ENCODE measurements around the gene CST7.

The CST7 gene

DNA sequence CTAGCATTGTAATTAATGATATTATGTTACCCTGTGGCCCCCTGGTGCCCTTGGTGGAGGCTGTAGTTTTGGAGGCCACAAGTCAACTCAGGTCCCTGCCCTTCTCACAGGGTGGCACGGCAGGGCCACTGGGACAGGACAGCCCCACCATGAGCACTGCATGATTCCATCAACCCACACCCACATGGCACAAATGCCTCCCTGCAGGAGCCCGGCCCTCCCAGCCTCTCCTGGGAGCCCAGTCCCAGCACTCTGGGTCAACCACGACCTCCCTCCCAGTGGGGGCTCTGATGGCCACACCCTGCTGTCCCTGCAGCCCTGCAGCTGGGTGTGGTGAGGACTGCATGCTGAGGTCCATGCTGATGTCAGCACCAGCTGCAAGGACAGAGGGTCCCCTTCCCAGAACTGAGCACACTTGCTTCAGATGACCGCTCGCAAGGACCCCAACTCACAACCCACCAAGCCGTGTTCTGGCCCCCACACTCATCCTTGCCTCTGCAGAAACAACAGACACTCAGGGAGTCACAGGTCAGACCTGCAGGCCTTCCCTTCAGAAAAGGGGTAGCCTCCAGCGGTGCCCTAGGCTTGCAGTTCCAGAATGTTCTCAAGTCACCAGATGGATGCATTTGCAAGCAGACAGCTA lies 15.7 kb upstream of the CST7 start:
- Histone ChIP-seq H3K9ac (ENCODE audit: low read depth, low read length) (no peak overlapping the region), H3K9me3 (ENCODE audit: control insufficient read depth, insufficient read depth, low read length) (no peaks in the 10 kb centered on the region), H3K4me1 (ENCODE audit: control insufficient read depth, insufficient read depth, low read length) (no peaks in the 10 kb centered on the region), H3K36me3 (ENCODE audit: control insufficient read depth, insufficient read depth, low read length) (no peaks in the 10 kb centered on the region), H3K4me3 (ENCODE audit: low read depth, low read length) (no peak overlapping the region), H3K27me3 (ENCODE audit: control insufficient read depth, insufficient read depth, low read length) (no peaks in the 10 kb centered on the region)

DNA sequence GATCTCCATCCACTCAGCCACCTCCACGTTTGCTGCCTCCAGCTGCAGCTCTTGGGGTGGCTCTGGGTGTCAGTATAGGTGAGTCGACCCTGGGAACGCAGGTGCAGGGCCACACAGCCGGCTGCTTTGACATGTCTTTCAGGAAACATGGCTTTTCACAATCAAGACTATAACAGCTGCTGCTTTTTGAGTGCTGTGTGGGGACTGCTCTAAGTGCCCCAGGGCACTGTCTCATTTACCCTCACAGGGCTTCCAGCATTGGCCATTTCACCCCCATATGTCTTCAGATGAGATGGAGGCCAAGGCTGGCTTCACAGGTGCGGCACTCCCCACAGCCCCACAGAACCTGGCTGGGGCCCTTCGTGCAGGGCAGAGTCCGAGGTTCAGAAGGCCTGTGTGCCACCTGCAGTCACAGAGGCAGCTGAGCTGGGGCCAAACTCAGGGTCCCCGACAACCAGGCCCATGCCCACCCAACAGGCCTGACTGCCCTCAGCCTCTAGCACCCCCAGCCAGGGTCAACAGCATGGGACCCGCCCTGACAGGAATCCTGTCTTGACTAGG lies 14.9 kb upstream of the CST7 start:
- no peaks in the 10 kb centered on the region for H3K36me3 ChIP-seq (ENCODE audit: control insufficient read depth, insufficient read depth, low read length)
- H3K9ac ChIP-seq (ENCODE audit: low read depth, low read length) = no peak overlapping the region
- no peak overlapping the region for H3K4me3 ChIP-seq (ENCODE audit: low read depth, low read length)
- no peaks in the 10 kb centered on the region for H3K9me3 ChIP-seq (ENCODE audit: control insufficient read depth, insufficient read depth, low read length)
- no peaks in the 10 kb centered on the region for H3K4me1 ChIP-seq (ENCODE audit: control insufficient read depth, insufficient read depth, low read length)
- no peaks in the 10 kb centered on the region for H3K27me3 ChIP-seq (ENCODE audit: control insufficient read depth, insufficient read depth, low read length)

DNA sequence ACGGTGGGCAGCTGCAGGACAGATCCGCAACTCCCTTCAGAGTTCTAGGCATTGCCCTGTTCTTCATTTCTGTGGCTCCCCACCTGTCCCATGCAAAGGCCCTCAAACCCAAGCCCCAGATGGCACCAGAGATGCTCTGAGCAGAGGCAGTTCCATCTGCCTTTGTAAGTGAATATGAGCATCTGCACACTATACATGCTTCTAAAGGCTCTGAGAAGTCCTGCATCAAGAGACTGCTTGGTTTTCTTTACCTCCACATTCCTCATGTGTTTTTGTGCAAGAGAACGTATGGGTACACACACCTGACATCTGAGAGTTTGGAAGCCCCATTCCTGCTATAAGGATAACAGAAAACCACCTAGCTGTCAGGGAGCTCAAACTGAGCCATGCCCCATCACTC lies 14.4 kb upstream of the CST7 start:
- Histone ChIP-seq H3K9ac (ENCODE audit: low read depth, low read length) (no peak overlapping the region), H3K4me3 (ENCODE audit: low read depth, low read length) (no peak overlapping the region), H3K36me3 (ENCODE audit: control insufficient read depth, insufficient read depth, low read length) (no peaks in the 10 kb centered on the region), H3K4me1 (ENCODE audit: control insufficient read depth, insufficient read depth, low read length) (no peaks in the 10 kb centered on the region), H3K9me3 (ENCODE audit: control insufficient read depth, insufficient read depth, low read length) (no peaks in the 10 kb centered on the region), H3K27me3 (ENCODE audit: control insufficient read depth, insufficient read depth, low read length) (no peaks in the 10 kb centered on the region)

- no peaks in the 10 kb centered on the region for H3K9me3 ChIP-seq (ENCODE audit: control insufficient read depth, insufficient read depth, low read length)
- no peaks in the 10 kb centered on the region for H3K27me3 ChIP-seq (ENCODE audit: control insufficient read depth, insufficient read depth, low read length)
- no peaks in the 10 kb centered on the region for H3K36me3 ChIP-seq (ENCODE audit: control insufficient read depth, insufficient read depth, low read length)
- H3K9ac ChIP-seq (ENCODE audit: low read depth, low read length) = no peak overlapping the region
- H3K4me3 ChIP-seq (ENCODE audit: low read depth, low read length) = no peak overlapping the region
- H3K4me1 ChIP-seq (ENCODE audit: control insufficient read depth, insufficient read depth, low read length) = no peaks in the 10 kb centered on the region
Observed at GRCh38 chr20:24935140-24935539, 13.9 kb upstream of the CST7 start.

- Histone ChIP-seq H3K36me3 (ENCODE audit: control insufficient read depth, insufficient read depth, low read length) (no peaks in the 10 kb centered on the region), H3K4me1 (ENCODE audit: control insufficient read depth, insufficient read depth, low read length) (no peaks in the 10 kb centered on the region)
Observed at GRCh38 chr20:24935766-24936525, 13.1 kb upstream of the CST7 start.

GRCh38 chr20:24936526-24937407 lies 12.3 kb upstream of the CST7 start:
- Histone ChIP-seq H3K9me3 (ENCODE audit: control insufficient read depth, insufficient read depth, low read length) (no peaks in the 10 kb centered on the region), H3K27me3 (ENCODE audit: control insufficient read depth, insufficient read depth, low read length) (no peaks in the 10 kb centered on the region), H3K4me3 (ENCODE audit: low read depth, low read length) (no peak overlapping the region), H3K36me3 (ENCODE audit: control insufficient read depth, insufficient read depth, low read length) (no peaks in the 10 kb centered on the region), H3K4me1 (ENCODE audit: control insufficient read depth, insufficient read depth, low read length) (no peaks in the 10 kb centered on the region), H3K9ac (ENCODE audit: low read depth, low read length) (no peak overlapping the region)

More at GRCh38 chr20:24935766-24936525, 13.1 kb upstream of the CST7 start:
- Histone ChIP-seq H3K27me3 (ENCODE audit: control insufficient read depth, insufficient read depth, low read length) (no peaks in the 10 kb centered on the region), H3K9me3 (ENCODE audit: control insufficient read depth, insufficient read depth, low read length) (no peaks in the 10 kb centered on the region), H3K4me3 (ENCODE audit: low read depth, low read length) (no peak overlapping the region), H3K9ac (ENCODE audit: low read depth, low read length) (no peak overlapping the region)

GRCh38 chr20:24937579-24937978 lies 11.5 kb upstream of the CST7 start:
- Histone ChIP-seq H3K4me3 (ENCODE audit: low read depth, low read length) (no peak overlapping the region), H3K4me1 (ENCODE audit: control insufficient read depth, insufficient read depth, low read length) (no peaks in the 10 kb centered on the region), H3K9ac (ENCODE audit: low read depth, low read length) (no peak overlapping the region), H3K27me3 (ENCODE audit: control insufficient read depth, insufficient read depth, low read length) (no peaks in the 10 kb centered on the region), H3K36me3 (ENCODE audit: control insufficient read depth, insufficient read depth, low read length) (no peaks in the 10 kb centered on the region), H3K9me3 (ENCODE audit: control insufficient read depth, insufficient read depth, low read length) (no peaks in the 10 kb centered on the region)

DNA sequence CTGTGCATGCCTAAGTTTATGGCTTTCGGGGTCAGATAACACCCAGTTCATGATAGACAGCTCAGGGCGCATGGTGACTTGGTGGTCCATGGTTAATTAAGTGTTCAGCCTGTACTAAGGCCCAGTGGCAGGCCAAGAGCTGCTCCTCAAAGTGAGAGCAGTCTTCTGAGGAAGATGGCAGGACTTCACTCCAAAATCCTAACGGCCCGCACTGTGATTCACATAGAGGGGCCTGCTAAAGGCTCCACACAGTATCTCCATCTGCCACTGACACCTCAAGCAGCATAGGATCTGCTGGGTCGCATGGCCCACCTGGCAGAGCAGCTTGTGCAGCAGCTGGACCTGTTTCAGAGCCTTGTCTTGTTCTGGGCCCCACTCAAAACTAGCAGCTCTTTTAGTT lies 10.6 kb upstream of the CST7 start:
- no peak overlapping the region for H3K9ac ChIP-seq (ENCODE audit: low read depth, low read length)
- no peaks in the 10 kb centered on the region for H3K4me1 ChIP-seq (ENCODE audit: control insufficient read depth, insufficient read depth, low read length)
- H3K9me3 ChIP-seq (ENCODE audit: control insufficient read depth, insufficient read depth, low read length) = no peaks in the 10 kb centered on the region
- H3K27me3 ChIP-seq (ENCODE audit: control insufficient read depth, insufficient read depth, low read length) = no peaks in the 10 kb centered on the region
- H3K36me3 ChIP-seq (ENCODE audit: control insufficient read depth, insufficient read depth, low read length) = no peaks in the 10 kb centered on the region
- no peak overlapping the region for H3K4me3 ChIP-seq (ENCODE audit: low read depth, low read length)

DNA sequence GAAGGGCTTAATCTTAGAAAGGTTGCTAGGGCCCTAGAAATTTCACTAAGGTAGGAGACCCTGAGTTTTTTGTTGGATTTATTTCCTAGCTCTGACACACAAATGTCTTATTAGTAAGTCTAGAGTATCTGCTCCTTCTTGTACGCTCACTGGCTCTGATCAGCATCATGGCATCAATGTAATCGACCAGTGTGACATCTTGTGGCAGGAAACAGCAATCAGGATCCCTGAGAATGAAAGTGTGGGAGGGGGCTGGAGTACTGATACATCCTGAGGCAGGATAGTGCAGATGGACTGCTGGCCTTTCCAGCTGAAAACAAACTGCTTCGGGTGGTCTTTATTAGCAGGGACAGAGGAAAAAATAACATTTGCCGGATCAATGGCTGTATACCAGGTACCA lies 10.0 kb upstream of the CST7 start:
- no peaks in the 10 kb centered on the region for H3K36me3 ChIP-seq (ENCODE audit: control insufficient read depth, insufficient read depth, low read length)
- H3K9me3 ChIP-seq (ENCODE audit: control insufficient read depth, insufficient read depth, low read length) = no peaks in the 10 kb centered on the region
- no peak overlapping the region for H3K4me3 ChIP-seq (ENCODE audit: low read depth, low read length)
- no peak overlapping the region for H3K9ac ChIP-seq (ENCODE audit: low read depth, low read length)
- H3K27me3 ChIP-seq (ENCODE audit: control insufficient read depth, insufficient read depth, low read length) = no peaks in the 10 kb centered on the region
- no peaks in the 10 kb centered on the region for H3K4me1 ChIP-seq (ENCODE audit: control insufficient read depth, insufficient read depth, low read length)

GRCh38 chr20:24942679-24943078 lies 6.4 kb upstream of the CST7 start:
- no peak overlapping the region for H3K4me3 ChIP-seq (ENCODE audit: low read depth, low read length)

DNA sequence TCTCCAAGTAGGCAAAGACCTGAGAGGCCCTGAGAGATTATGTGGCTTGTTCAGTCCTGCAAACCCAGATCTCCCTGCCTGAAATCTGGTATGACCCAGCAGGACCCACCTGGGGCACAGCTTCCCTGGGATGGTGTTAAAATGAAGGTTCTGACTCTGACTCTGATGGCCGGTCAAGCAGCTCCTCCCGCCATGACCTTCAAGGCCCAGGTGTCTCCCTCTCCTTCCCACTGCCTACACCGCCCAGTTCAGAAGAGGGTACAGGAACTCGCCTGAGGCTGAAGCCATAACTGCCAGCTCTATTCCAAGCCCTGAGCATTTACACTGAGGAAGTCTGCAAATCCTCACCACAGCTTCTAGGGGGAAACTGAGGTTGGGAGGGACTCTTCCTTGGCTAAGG lies 5.9 kb upstream of the CST7 start:
- Histone ChIP-seq H3K9me3 (ENCODE audit: control insufficient read depth, insufficient read depth, low read length) (no peaks in the 10 kb centered on the region), H3K4me3 (ENCODE audit: low read depth, low read length) (no peak overlapping the region), H3K36me3 (ENCODE audit: control insufficient read depth, insufficient read depth, low read length) (no peaks in the 10 kb centered on the region), H3K9ac (ENCODE audit: low read depth, low read length) (no peak overlapping the region), H3K27me3 (ENCODE audit: control insufficient read depth, insufficient read depth, low read length) (no peaks in the 10 kb centered on the region), H3K4me1 (ENCODE audit: control insufficient read depth, insufficient read depth, low read length) (no peaks in the 10 kb centered on the region)

More at GRCh38 chr20:24942679-24943078, 6.4 kb upstream of the CST7 start:
- H3K36me3 ChIP-seq (ENCODE audit: control insufficient read depth, insufficient read depth, low read length) = no peaks in the 10 kb centered on the region
- H3K4me1 ChIP-seq (ENCODE audit: control insufficient read depth, insufficient read depth, low read length) = no peaks in the 10 kb centered on the region
- H3K9ac ChIP-seq (ENCODE audit: low read depth, low read length) = no peak overlapping the region
- H3K27me3 ChIP-seq (ENCODE audit: control insufficient read depth, insufficient read depth, low read length) = no peaks in the 10 kb centered on the region
- no peaks in the 10 kb centered on the region for H3K9me3 ChIP-seq (ENCODE audit: control insufficient read depth, insufficient read depth, low read length)
